Thyroid gland (tissue), 4 donors: ENCODE data around the gene TTC34.
A peak's percentile ranks its signal among the peaks of the same experiment; 100 is the strongest.

Experiments
- POLR2A ChIP-seq, 2 donors: fragments of 450-650 bp; IDR thresholded peaks; one replicate each; pipeline ENCODE4 v1.6.1; 2017; ENCODE audit warnings: antibody characterized with exemption in 2 of 2, mild to moderate bottlenecking in 2 of 2, moderate library complexity in 1 of 2
- TF ChIP-seq, protein P1 (sequence below), 6 experiments: fragments of 200-600 bp in 3 of 6; fragments of 450-650 bp in 3 of 6; sonication (generic) in 3 of 6; IDR thresholded peaks; one replicate each; pipeline ENCODE4 v1.5.1; 2016 to 2019; ENCODE audit warnings: antibody characterized with exemption in 6 of 6, mild to moderate bottlenecking in 2 of 6, inconsistent platforms in 1 of 6, moderate library complexity in 1 of 6

DNA sequence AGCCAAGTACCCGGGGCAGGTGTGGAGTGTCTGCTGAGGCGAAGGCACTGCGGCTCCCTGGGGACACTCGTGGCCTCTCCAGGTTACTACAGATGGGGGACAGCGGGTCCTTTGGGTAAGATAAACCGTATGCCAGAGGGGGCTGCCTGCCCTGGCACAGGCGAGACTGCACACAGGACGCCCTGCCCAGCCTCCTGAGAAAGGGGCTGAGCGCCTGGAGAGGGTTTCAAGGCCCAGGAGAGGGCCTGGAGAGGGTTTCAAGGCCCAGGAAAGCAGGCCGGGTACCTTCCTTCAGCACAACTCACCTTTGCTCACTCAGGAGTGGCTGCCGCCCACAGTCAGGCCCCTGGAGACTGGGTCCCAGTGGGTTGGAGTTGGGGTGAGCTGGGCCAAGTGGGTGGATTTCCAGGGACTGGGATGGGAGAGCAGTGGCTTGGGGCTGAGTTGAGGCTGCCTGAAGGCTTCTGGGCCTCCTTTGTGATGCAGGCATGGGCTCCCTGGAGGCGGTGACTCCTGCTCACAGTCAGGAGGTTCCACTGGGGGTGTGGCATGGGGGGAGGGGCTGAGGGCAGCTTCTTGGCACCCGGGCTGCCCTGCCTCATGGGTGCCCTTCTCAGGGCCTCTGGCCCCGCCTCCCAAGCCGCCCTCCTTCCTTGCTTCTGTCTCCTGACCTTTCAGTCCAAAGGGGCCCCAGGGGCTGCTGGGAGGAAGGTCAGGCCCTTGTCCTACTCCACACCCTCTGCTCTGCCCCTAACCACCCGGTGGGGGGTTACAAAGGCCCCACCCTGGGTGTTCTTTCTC lies 168.7 kb downstream of the TTC34 start, which contains the start of gene MMEL1:
- TF ChIP-seq, protein P1, sequence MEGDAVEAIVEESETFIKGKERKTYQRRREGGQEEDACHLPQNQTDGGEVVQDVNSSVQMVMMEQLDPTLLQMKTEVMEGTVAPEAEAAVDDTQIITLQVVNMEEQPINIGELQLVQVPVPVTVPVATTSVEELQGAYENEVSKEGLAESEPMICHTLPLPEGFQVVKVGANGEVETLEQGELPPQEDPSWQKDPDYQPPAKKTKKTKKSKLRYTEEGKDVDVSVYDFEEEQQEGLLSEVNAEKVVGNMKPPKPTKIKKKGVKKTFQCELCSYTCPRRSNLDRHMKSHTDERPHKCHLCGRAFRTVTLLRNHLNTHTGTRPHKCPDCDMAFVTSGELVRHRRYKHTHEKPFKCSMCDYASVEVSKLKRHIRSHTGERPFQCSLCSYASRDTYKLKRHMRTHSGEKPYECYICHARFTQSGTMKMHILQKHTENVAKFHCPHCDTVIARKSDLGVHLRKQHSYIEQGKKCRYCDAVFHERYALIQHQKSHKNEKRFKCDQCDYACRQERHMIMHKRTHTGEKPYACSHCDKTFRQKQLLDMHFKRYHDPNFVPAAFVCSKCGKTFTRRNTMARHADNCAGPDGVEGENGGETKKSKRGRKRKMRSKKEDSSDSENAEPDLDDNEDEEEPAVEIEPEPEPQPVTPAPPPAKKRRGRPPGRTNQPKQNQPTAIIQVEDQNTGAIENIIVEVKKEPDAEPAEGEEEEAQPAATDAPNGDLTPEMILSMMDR (IDR thresholded peaks at IDR 0.05): peak in 1 of 6 experiments; percentile 17
- no peak for TF ChIP-seq POLR2A (IDR thresholded peaks at IDR 0.05)
